ENCODE results near the gene CPD. TPM values are rescaled to one million over a fixed set of nuclear protein-coding genes. Genes with fewer than 3 reads are reported as not detected.

Gene CPD
- total and polyA plus RNA-seq, 9 of the 15 experiments (the other 6 are each of a cell fraction or from before 2014, with no cell fraction given), result 4.5 to 24.4 (median 20.4) TPM

DNA sequence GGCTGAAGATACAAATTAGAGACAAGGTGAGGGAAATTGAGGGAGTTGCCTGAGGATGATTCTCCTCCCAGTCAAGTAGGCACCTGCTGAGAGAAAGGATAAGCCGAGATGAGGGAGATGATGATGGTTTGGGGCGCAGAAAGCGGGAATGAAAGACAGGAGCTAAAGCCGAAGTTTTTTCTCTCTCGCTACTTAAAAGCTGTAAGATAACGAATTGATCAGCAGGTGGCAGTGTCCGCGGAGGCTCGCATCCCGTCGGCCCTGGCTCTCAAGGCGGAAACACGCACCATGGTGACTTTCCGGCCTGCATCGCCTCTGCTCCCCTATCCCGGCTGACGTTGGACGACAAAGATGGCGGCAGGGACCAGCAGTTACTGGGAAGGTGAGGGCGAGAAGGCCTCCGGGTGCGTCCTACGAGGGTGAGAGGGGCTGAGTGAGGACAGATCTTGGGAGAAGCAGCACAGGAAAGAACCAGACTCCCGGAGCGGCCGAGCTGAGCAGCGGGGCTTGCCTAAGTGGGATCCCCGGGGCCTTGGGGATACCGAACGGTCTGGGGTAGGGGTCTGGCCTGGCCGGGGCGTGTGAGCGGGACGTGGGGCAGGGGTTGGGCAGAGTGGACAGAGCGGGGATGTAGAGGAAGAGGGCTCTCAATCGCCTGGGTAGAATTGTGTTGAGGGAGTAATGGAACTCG lies 98.5 kb downstream of the CPD start, which contains the start of gene GOSR1 (continued):
- TF ChIP-seq, protein P1, sequence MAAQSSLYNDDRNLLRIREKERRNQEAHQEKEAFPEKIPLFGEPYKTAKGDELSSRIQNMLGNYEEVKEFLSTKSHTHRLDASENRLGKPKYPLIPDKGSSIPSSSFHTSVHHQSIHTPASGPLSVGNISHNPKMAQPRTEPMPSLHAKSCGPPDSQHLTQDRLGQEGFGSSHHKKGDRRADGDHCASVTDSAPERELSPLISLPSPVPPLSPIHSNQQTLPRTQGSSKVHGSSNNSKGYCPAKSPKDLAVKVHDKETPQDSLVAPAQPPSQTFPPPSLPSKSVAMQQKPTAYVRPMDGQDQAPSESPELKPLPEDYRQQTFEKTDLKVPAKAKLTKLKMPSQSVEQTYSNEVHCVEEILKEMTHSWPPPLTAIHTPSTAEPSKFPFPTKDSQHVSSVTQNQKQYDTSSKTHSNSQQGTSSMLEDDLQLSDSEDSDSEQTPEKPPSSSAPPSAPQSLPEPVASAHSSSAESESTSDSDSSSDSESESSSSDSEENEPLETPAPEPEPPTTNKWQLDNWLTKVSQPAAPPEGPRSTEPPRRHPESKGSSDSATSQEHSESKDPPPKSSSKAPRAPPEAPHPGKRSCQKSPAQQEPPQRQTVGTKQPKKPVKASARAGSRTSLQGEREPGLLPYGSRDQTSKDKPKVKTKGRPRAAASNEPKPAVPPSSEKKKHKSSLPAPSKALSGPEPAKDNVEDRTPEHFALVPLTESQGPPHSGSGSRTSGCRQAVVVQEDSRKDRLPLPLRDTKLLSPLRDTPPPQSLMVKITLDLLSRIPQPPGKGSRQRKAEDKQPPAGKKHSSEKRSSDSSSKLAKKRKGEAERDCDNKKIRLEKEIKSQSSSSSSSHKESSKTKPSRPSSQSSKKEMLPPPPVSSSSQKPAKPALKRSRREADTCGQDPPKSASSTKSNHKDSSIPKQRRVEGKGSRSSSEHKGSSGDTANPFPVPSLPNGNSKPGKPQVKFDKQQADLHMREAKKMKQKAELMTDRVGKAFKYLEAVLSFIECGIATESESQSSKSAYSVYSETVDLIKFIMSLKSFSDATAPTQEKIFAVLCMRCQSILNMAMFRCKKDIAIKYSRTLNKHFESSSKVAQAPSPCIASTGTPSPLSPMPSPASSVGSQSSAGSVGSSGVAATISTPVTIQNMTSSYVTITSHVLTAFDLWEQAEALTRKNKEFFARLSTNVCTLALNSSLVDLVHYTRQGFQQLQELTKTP (IDR thresholded peaks at IDR 0.05; ENCODE audit: low read depth in 1 of 2, partially characterized antibody in 2 of 2), result peak; percentile 33 to 38
- TF ChIP-seq, protein P2, sequence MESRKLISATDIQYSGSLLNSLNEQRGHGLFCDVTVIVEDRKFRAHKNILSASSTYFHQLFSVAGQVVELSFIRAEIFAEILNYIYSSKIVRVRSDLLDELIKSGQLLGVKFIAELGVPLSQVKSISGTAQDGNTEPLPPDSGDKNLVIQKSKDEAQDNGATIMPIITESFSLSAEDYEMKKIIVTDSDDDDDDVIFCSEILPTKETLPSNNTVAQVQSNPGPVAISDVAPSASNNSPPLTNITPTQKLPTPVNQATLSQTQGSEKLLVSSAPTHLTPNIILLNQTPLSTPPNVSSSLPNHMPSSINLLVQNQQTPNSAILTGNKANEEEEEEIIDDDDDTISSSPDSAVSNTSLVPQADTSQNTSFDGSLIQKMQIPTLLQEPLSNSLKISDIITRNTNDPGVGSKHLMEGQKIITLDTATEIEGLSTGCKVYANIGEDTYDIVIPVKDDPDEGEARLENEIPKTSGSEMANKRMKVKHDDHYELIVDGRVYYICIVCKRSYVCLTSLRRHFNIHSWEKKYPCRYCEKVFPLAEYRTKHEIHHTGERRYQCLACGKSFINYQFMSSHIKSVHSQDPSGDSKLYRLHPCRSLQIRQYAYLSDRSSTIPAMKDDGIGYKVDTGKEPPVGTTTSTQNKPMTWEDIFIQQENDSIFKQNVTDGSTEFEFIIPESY (CRISPR knock-in tag; IDR thresholded peaks at IDR 0.05), result peak; percentile 65
- no peak for TF ChIP-seq ZNF347 (CRISPR knock-in tag; IDR thresholded peaks at IDR 0.05; ENCODE audit: low read depth)
- TF ChIP-seq, protein P3, sequence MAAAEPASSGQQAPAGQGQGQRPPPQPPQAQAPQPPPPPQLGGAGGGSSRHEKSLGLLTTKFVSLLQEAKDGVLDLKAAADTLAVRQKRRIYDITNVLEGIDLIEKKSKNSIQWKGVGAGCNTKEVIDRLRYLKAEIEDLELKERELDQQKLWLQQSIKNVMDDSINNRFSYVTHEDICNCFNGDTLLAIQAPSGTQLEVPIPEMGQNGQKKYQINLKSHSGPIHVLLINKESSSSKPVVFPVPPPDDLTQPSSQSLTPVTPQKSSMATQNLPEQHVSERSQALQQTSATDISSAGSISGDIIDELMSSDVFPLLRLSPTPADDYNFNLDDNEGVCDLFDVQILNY (CRISPR knock-in tag; IDR thresholded peaks at IDR 0.05), result no peak
- no peak for TF ChIP-seq MAFG (tag; conservative IDR thresholded peaks at IDR 0.05)
- no peak for TF ChIP-seq SMARCA4 (IDR thresholded peaks at IDR 0.05)
- TF ChIP-seq, protein P4, sequence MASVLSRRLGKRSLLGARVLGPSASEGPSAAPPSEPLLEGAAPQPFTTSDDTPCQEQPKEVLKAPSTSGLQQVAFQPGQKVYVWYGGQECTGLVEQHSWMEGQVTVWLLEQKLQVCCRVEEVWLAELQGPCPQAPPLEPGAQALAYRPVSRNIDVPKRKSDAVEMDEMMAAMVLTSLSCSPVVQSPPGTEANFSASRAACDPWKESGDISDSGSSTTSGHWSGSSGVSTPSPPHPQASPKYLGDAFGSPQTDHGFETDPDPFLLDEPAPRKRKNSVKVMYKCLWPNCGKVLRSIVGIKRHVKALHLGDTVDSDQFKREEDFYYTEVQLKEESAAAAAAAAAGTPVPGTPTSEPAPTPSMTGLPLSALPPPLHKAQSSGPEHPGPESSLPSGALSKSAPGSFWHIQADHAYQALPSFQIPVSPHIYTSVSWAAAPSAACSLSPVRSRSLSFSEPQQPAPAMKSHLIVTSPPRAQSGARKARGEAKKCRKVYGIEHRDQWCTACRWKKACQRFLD (CRISPR knock-in tag; IDR thresholded peaks at IDR 0.05), result no peak
- TF ChIP-seq HLTF (IDR thresholded peaks at IDR 0.05), result peak; percentile 72; the same call in 1 of the 2 replicates
- TF ChIP-seq, protein P5, sequence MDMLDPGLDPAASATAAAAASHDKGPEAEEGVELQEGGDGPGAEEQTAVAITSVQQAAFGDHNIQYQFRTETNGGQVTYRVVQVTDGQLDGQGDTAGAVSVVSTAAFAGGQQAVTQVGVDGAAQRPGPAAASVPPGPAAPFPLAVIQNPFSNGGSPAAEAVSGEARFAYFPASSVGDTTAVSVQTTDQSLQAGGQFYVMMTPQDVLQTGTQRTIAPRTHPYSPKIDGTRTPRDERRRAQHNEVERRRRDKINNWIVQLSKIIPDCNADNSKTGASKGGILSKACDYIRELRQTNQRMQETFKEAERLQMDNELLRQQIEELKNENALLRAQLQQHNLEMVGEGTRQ (CRISPR knock-in tag; IDR thresholded peaks at IDR 0.05), result no peak
- no peak for TF ChIP-seq ZNF780A (CRISPR knock-in tag; IDR thresholded peaks at IDR 0.05)
- TF ChIP-seq POLR2B (IDR thresholded peaks at IDR 0.05; ENCODE audit: low read depth, partially characterized antibody), result peak; percentile 96
- TF ChIP-seq, protein P6, sequence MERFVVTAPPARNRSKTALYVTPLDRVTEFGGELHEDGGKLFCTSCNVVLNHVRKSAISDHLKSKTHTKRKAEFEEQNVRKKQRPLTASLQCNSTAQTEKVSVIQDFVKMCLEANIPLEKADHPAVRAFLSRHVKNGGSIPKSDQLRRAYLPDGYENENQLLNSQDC (CRISPR knock-in tag; IDR thresholded peaks at IDR 0.05), result no peak
- no peak for TF ChIP-seq ESRRB (CRISPR knock-in tag; IDR thresholded peaks at IDR 0.05; ENCODE audit: borderline replicate concordance)
- no peak for TF ChIP-seq TGIF2 (CRISPR knock-in tag; IDR thresholded peaks at IDR 0.05)
- no peak; the same call in 1 of the 2 replicates for TF ChIP-seq STAT5A (IDR thresholded peaks at IDR 0.05; ENCODE audit: borderline replicate concordance, low read length)
- TF ChIP-seq MAFF (IDR thresholded peaks at IDR 0.05; ENCODE audit: low read length), result no peak
- no peak for TF ChIP-seq ZNF830 (CRISPR knock-in tag; IDR thresholded peaks at IDR 0.05)
- TF ChIP-seq KLF10 (CRISPR knock-in tag; IDR thresholded peaks at IDR 0.05), result no peak
